GM18867 (cell line): ENCODE data around the gene NOX3.

Source experiments
- ATAC-seq: cut with Tn5 transposase; IDR thresholded peaks from one replicate; pipeline ENCODE4 v1.9.1; 2021; ENCODE audit warnings: mild to moderate bottlenecking, moderate library complexity; ENCODE audit not compliant: unreplicated experiment

Gene NOX3

GRCh38 chr6:155404937-155405336, 50.7 kb downstream of the NOX3 start:
- ATAC-seq = no peak

- no peak for ATAC-seq
These were observed 52.9 kb downstream of the NOX3 start for GRCh38 chr6:155402656-155403304.

GRCh38 chr6:155400654-155400965, 55.0 kb downstream of the NOX3 start:
- ATAC-seq = no peak

- no peak for ATAC-seq
These were observed 55.6 kb downstream of the NOX3 start for GRCh38 chr6:155399745-155400653.

GRCh38 chr6:155399062-155399744, 56.4 kb downstream of the NOX3 start:
- no peak for ATAC-seq

GRCh38 chr6:155398701-155399061, 57.0 kb downstream of the NOX3 start:
- ATAC-seq = no peak

- no peak for ATAC-seq
These were observed 57.4 kb downstream of the NOX3 start for GRCh38 chr6:155398221-155398620.

- ATAC-seq = no peak
These were observed 58.4 kb downstream of the NOX3 start for GRCh38 chr6:155397172-155397705.

- no peak for ATAC-seq
These were observed 59.0 kb downstream of the NOX3 start for GRCh38 chr6:155396605-155397004.

- ATAC-seq = no peak
These were observed 60.3 kb downstream of the NOX3 start for GRCh38 chr6:155395339-155395738.

GRCh38 chr6:155389130-155389529, 66.5 kb downstream of the NOX3 start:
- no peak for ATAC-seq

- no peak for ATAC-seq
These were observed 67.0 kb downstream of the NOX3 start for GRCh38 chr6:155388591-155388990.

- ATAC-seq = no peak
These were observed 68.2 kb downstream of the NOX3 start for GRCh38 chr6:155387481-155387880.

GRCh38 chr6:155384321-155384952, 71.2 kb downstream of the NOX3 start:
- no peak for ATAC-seq

- no peak for ATAC-seq
These were observed 71.7 kb downstream of the NOX3 start for GRCh38 chr6:155383913-155384312.

- no peak for ATAC-seq
These were observed 73.3 kb downstream of the NOX3 start for GRCh38 chr6:155382338-155382685.

GRCh38 chr6:155381673-155382337, 73.8 kb downstream of the NOX3 start:
- no peak for ATAC-seq

- ATAC-seq = peak; percentile 38
These were observed 74.8 kb downstream of the NOX3 start for GRCh38 chr6:155380666-155381332.

- peak; percentile 63 for ATAC-seq
These were observed 76.9 kb downstream of the NOX3 start for GRCh38 chr6:155378724-155379123.

GRCh38 chr6:155378276-155378675, 77.4 kb downstream of the NOX3 start:
- peak; percentile 66 for ATAC-seq
